HL-60/S4 treated with phorbol 12-myristate 13-acetate at 8.2 ng/mL for 4 days and 3 days (cell line): Measurements from ENCODE around the gene PCDHB8.
"Not testable (repeated sequence)": the region's sequence is repeated elsewhere in the genome, so short reads cannot be mapped to it uniquely, and the experiment has no call there.

ENCODE experiments used
- in situ Hi-C: fragments of 300-500 bp; cut with MboI; formaldehyde crosslinking; loops from 2 replicates; pipeline ENCODE4 v1.15.0; 2022; ENCODE audit warnings: low sequenced_read_pairs

Gene PCDHB8

GRCh38 chr5:141225421-141225820 lies 47.8 kb downstream of the PCDHB8 start:
- in situ Hi-C loops: not testable (repeated sequence)
